HFFc6 (cell line): Measurements from ENCODE around the gene RELN. TPM values are rescaled to one million over a fixed set of nuclear protein-coding genes. Genes with fewer than 3 reads are reported as not detected.

ENCODE experiments used
- DNase-seq: peaks from one replicate; pipeline ENCODE4 v3.0.0-alpha.2; 2018
- H3K27ac Mint-ChIP-seq: 2 replicates; pipeline ENCODE4 v1.8.0; 2020; ENCODE audit warnings: mild to moderate bottlenecking, mixed read lengths
- H3K27me3 Mint-ChIP-seq: 2 replicates; pipeline ENCODE4 v1.8.0; 2021; ENCODE audit warnings: mild to moderate bottlenecking, moderate library complexity, mixed read lengths; ENCODE audit not compliant: insufficient read depth
- H3K36me3 Mint-ChIP-seq: 2 replicates; pipeline ENCODE4 v1.8.0; 2021; ENCODE audit warnings: low read depth, mixed read lengths
- H3K4me1 Mint-ChIP-seq: 2 replicates; pipeline ENCODE4 v1.8.0; 2020; ENCODE audit warnings: low read depth, mixed read lengths
- H3K4me3 Mint-ChIP-seq: 2 replicates; pipeline ENCODE4 v1.8.0; 2020; ENCODE audit warnings: mild to moderate bottlenecking, moderate library complexity, mixed read lengths
- H3K9me3 Mint-ChIP-seq: 2 replicates; pipeline ENCODE4 v1.8.0; 2020; ENCODE audit warnings: mild to moderate bottlenecking, mixed read lengths
- total RNA-seq, 6 experiments: library from RNA; stranded (reverse); fragmentation: NEBNext Ultra II Directional; extraction: Animal tissue kit (Norgen Biotek cat#: 25700); gene quantifications; 2 replicates in 1 of 6; 3 replicates in 5 of 6; pipeline ENCODE4 v1.2.3, GENCODE V29; 2021
- TF ChIP-seq, protein P1 (sequence below): fragments of 200-600 bp; sonication (generic); IDR thresholded peaks from 2 replicates; pipeline ENCODE4 v1.5.0; 2021; ENCODE audit warnings: antibody characterized with exemption, mild to moderate bottlenecking

RELN gene
- total RNA-seq, 6 experiments from 2014 or later: 0.02 to 0.24 (median 0.03) TPM

DNA sequence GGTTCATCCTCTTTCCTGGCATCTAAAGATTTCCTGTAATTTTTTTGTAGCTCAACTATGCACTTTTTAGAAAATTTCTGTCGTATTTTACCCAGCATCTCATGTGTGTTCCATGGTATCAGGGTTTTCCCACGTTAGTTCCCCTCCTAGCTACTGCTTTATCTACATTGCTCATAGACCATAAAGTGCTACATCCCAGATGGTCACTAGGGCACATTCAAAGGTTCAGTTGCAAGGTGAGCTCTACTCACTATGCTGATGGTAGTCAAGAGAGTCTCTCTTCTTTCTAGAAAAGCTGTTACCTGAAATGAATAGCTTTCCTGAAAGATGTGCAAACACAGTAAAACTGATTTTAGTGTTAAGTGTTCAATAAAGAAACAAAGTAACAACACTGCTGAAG, 33.5 kb downstream of the RELN start:
- TF ChIP-seq, protein P1, sequence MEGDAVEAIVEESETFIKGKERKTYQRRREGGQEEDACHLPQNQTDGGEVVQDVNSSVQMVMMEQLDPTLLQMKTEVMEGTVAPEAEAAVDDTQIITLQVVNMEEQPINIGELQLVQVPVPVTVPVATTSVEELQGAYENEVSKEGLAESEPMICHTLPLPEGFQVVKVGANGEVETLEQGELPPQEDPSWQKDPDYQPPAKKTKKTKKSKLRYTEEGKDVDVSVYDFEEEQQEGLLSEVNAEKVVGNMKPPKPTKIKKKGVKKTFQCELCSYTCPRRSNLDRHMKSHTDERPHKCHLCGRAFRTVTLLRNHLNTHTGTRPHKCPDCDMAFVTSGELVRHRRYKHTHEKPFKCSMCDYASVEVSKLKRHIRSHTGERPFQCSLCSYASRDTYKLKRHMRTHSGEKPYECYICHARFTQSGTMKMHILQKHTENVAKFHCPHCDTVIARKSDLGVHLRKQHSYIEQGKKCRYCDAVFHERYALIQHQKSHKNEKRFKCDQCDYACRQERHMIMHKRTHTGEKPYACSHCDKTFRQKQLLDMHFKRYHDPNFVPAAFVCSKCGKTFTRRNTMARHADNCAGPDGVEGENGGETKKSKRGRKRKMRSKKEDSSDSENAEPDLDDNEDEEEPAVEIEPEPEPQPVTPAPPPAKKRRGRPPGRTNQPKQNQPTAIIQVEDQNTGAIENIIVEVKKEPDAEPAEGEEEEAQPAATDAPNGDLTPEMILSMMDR: no peak
- H3K27ac Mint-ChIP-seq: no peak overlapping the region
- H3K36me3 Mint-ChIP-seq: no peaks in the 10 kb centered on the region
- no peaks in the 10 kb centered on the region for H3K4me1 Mint-ChIP-seq
- no peak overlapping the region for H3K4me3 Mint-ChIP-seq
- H3K9me3 Mint-ChIP-seq: no peaks in the 10 kb centered on the region
- no peaks in the 10 kb centered on the region; the same call in 1 of the 2 replicates for H3K27me3 Mint-ChIP-seq
- DNase-seq: no peak

DNA sequence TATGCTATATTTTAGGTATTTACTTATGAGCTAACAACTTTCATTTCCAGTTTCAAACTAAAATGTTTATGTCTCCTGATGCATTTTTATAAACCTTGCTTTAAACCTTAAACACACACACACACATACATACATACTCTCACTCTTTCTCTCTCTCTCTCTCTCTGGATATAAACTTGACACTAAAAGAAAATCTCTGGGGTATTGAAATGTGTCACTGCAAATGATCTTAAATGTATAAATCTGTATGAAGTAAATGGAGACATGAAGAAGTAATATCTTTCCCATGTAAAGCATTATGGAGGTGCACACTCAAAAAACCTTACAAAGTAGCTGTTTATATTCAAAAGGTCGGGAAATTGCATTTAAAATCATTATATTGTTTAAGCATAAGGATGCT, 37.0 kb downstream of the RELN start:
- H3K4me3 Mint-ChIP-seq: no peak overlapping the region
- no peak for DNase-seq
- no peaks in the 10 kb centered on the region; the same call in 1 of the 2 replicates for H3K27me3 Mint-ChIP-seq
- TF ChIP-seq, protein P1: no peak
- no peaks in the 10 kb centered on the region for H3K9me3 Mint-ChIP-seq
- no peak overlapping the region for H3K27ac Mint-ChIP-seq
- H3K36me3 Mint-ChIP-seq: no peaks in the 10 kb centered on the region
- no peaks in the 10 kb centered on the region for H3K4me1 Mint-ChIP-seq

DNA sequence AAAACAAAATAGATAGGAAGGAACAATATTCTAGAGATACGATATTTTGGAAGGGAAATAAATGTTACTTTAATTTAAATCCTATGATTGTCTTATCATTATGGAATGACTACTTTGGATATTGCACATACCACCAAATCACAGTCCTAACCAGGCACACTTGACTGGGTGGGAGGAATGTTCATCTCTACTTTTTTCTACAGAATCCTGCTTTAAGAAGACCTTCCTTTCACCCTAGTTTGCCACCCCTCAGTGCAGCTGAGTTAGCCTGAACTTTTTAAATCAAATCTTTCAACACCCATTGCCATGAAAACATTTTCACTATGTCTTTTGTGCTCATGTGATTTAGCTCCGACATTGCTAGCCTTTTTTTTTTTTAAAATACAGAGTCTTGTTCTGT, 38.1 kb downstream of the RELN start:
- Mint-ChIP-seq H3K27ac (no peak overlapping the region), H3K36me3 (no peaks in the 10 kb centered on the region), H3K4me1 (no peaks in the 10 kb centered on the region), H3K27me3 (no peaks in the 10 kb centered on the region; the same call in 1 of the 2 replicates), H3K9me3 (no peaks in the 10 kb centered on the region), H3K4me3 (no peak overlapping the region)
- DNase-seq: no peak
- TF ChIP-seq, protein P1: no peak

DNA sequence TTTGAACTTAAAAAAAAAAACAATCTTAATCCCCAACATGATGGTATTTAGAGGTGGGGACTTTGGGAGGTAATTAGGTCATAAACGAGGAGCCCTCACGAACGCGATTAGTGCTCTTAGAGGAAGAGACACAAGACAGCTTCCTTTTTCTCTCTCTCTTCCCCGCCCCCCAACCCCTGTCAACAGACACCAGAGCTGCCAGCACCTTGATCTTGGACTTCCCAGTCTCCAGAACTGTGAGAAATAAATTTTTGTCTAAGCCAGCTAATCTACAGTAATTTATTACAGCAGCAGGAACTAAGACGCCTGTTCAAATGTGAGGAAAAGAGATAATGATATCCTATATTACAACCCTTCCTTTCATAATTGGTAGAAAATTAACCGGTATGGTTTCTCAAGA, 40.1 kb downstream of the RELN start:
- H3K4me1 Mint-ChIP-seq: no peaks in the 10 kb centered on the region
- no peak overlapping the region for H3K4me3 Mint-ChIP-seq
- H3K9me3 Mint-ChIP-seq: no peaks in the 10 kb centered on the region
- no peak overlapping the region for H3K27ac Mint-ChIP-seq
- TF ChIP-seq, protein P1: no peak
- DNase-seq: no peak
- no peaks in the 10 kb centered on the region; the same call in 1 of the 2 replicates for H3K27me3 Mint-ChIP-seq
- H3K36me3 Mint-ChIP-seq: no peaks in the 10 kb centered on the region

DNA sequence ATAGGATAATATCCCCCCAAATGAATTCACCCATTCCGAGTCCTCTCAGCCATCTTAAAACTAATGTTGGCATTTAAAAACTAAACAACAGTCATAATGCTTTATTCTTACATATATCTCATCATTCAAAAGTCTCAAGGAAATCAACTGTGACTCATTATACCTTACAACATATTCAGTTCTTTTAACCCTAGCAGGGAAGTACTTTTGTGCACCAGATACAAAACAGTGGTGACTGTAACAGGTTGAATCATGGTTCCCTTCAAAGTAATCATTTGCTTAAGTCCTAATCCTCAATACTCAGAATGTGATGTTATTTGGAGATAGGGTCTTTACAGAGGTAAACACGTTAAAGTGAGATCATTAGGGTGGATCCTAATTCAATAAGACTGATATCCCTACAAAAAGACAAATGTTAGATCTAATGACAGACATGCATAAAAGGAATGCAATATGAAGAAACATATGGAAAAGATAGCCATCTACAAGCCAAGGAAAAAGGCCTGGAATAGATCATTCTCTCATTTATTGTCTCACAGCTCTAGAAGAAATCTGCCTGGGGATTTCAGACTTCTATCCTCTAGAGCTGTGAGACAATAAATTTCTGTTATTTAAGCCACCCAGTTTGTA, 42.3 kb downstream of the RELN start:
- Mint-ChIP-seq H3K4me3 (no peak overlapping the region), H3K27ac (no peak overlapping the region), H3K36me3 (no peaks in the 10 kb centered on the region), H3K27me3 (no peaks in the 10 kb centered on the region; the same call in 1 of the 2 replicates), H3K4me1 (no peaks in the 10 kb centered on the region), H3K9me3 (no peaks in the 10 kb centered on the region)
- TF ChIP-seq, protein P1: no peak
- DNase-seq: no peak
